Caco-2 (cell line): Measurements from ENCODE around the gene GPR83. TPM values are rescaled to one million over a fixed set of nuclear protein-coding genes. Genes with fewer than 3 reads are reported as not detected.

Experiments used
- BruUV-seq: library from RNA; stranded (reverse); fragments of 400-500 nt; replicated peaks from 2 replicates; lab custom pipeline; 2021; lab: Mats Ljungman, UMichigan
- CTCF ChIA-PET: fragments of 300-600 bp; sonication (Branson Sonifier 250); formaldehyde crosslinking; loops from one replicate; lab custom pipeline; 2022; ENCODE audit warnings: antibody characterized with exemption; lab: Charles Lee
- POLR2A ChIA-PET: fragments of 300-600 bp; sonication (Branson Sonifier 250); formaldehyde crosslinking; loops from one replicate; lab custom pipeline; 2022; ENCODE audit warnings: antibody characterized with exemption; lab: Charles Lee
- DNase-seq, 2 experiments: peaks; one replicate each; pipeline versions ENCODE4 v3.0.0 to v3.0.0-alpha.2; 2020 to 2022
- H3K27me3 ChIP-seq: replicated peaks from 2 replicates; pipeline ENCODE4 v1.6.0; 2011; ENCODE audit warnings: low read length; ENCODE audit not compliant: control insufficient read depth, insufficient read depth
- H3K36me3 ChIP-seq: 2 replicates; pipeline ENCODE4 v1.5.1; 2011; ENCODE audit warnings: low read length; ENCODE audit not compliant: control insufficient read depth, insufficient read depth
- H3K4me1 ChIP-seq: fragments of 250-450 bp; sonication (Bioruptor Pico); 2 replicates; pipeline ENCODE4 v1.5.1; 2020; ENCODE audit warnings: mild to moderate bottlenecking
- H3K4me3 ChIP-seq: 2 replicates; pipeline ENCODE4 v1.5.1; 2011; ENCODE audit warnings: low read depth, mild to moderate bottlenecking, control low read depth, low read length
- H3K9me3 ChIP-seq: fragments of 250-450 bp; sonication (Bioruptor Pico); 2 replicates; pipeline ENCODE4 v1.5.1; 2020; ENCODE audit warnings: mild to moderate bottlenecking, moderate library complexity
- H3K27ac Mint-ChIP-seq: one replicate; pipeline ENCODE4 v1.8.0; 2022; ENCODE audit warnings: mixed read lengths; ENCODE audit not compliant: unreplicated experiment
- H3K27me3 Mint-ChIP-seq: one replicate; pipeline ENCODE4 v1.8.0; 2022; ENCODE audit warnings: mixed read lengths; ENCODE audit not compliant: insufficient read depth, unreplicated experiment
- H3K36me3 Mint-ChIP-seq: one replicate; pipeline ENCODE4 v1.8.0; 2022; ENCODE audit warnings: mild to moderate bottlenecking, mixed read lengths; ENCODE audit not compliant: insufficient read depth, unreplicated experiment
- H3K4me1 Mint-ChIP-seq: one replicate; pipeline ENCODE4 v1.8.0; 2022; ENCODE audit warnings: low read depth, mixed read lengths; ENCODE audit not compliant: unreplicated experiment
- H3K4me3 Mint-ChIP-seq: one replicate; pipeline ENCODE4 v1.8.0; 2022; ENCODE audit warnings: mild to moderate bottlenecking, moderate library complexity, mixed read lengths; ENCODE audit not compliant: unreplicated experiment
- H3K9me3 Mint-ChIP-seq: one replicate; pipeline ENCODE4 v1.8.0; 2022; ENCODE audit warnings: mixed read lengths; ENCODE audit not compliant: unreplicated experiment
- CTCF ChIP-seq, 2 experiments: fragments of 200-600 bp in 1 of 2; IDR thresholded peaks; 1 replicate in 1 of 2; 2 replicates in 1 of 2; pipeline versions ENCODE4 v1.5.1 to v1.8.0; 2011 to 2022; ENCODE audit warnings: antibody characterized with exemption in 1 of 2, control low read depth in 1 of 2, inconsistent platforms in 1 of 2, low read depth in 1 of 2, low read length in 1 of 2, mild to moderate bottlenecking in 1 of 2, moderate library complexity in 1 of 2; ENCODE audit not compliant: insufficient read depth in 1 of 2, severe bottlenecking in 1 of 2, unreplicated experiment in 1 of 2
- intact Hi-C: fragments of 100-400 bp; cut with micrococcal nuclease; formaldehyde crosslinking; loops from one replicate; pipeline ENCODE4 v1.10.0; 2022; ENCODE audit not compliant: unreplicated experiment
- total RNA-seq: library from RNA; stranded (reverse); gene quantifications from 2 replicates; pipeline ENCODE4 v1.2.3, GENCODE V29; 2022

Gene GPR83
- total RNA-seq, 1 experiment from 2014 or later, result 2.7 TPM

- no peaks in the 10 kb centered on the region for H3K4me1 Mint-ChIP-seq
Measured at GRCh38 chr11:94330789-94331188, 70.4 kb downstream of the GPR83 start.

GRCh38 chr11:94329501-94329900 lies 71.7 kb downstream of the GPR83 start:
- Mint-ChIP-seq H3K27me3 (no peaks in the 10 kb centered on the region), H3K36me3 (no peaks in the 10 kb centered on the region), H3K4me3 (no peak overlapping the region), H3K27ac (no peak overlapping the region), H3K9me3 (no peaks in the 10 kb centered on the region), H3K4me1 (no peaks in the 10 kb centered on the region)
- CTCF ChIA-PET, result no interaction called here
- Histone ChIP-seq H3K9me3 (no peaks in the 10 kb centered on the region; the same call in 1 of the 2 replicates), H3K4me1 (no peaks in the 10 kb centered on the region), H3K27me3 (no peaks in the 10 kb centered on the region), H3K36me3 (no peaks in the 10 kb centered on the region), H3K4me3 (no peak overlapping the region)
- intact Hi-C loops, result loop anchor here (10.0 kb wide), 1 partner anchor 175 kb away; no protein-coding TSS in a partner anchor
- no peak for TF ChIP-seq CTCF (IDR thresholded peaks at IDR 0.05; ENCODE audit: insufficient read depth in 1 of 2, low read depth in 1 of 2, low read length in 1 of 2, severe bottlenecking in 1 of 2, unreplicated experiment in 1 of 2)
- no peak for DNase-seq
- POLR2A ChIA-PET, result no interaction called here
- BruUV-seq, result no TSS peak

More at GRCh38 chr11:94330789-94331188, 70.4 kb downstream of the GPR83 start:
- Histone ChIP-seq H3K4me1 (no peaks in the 10 kb centered on the region), H3K27me3 (no peaks in the 10 kb centered on the region), H3K4me3 (no peak overlapping the region), H3K36me3 (no peaks in the 10 kb centered on the region), H3K9me3 (no peaks in the 10 kb centered on the region)
- H3K9me3 Mint-ChIP-seq, result no peaks in the 10 kb centered on the region
- TF ChIP-seq CTCF (IDR thresholded peaks at IDR 0.05; ENCODE audit: insufficient read depth in 1 of 2, low read depth in 1 of 2, low read length in 1 of 2, severe bottlenecking in 1 of 2, unreplicated experiment in 1 of 2), result no peak
- DNase-seq, result no peak
- CTCF ChIA-PET, result no interaction called here
- no peaks in the 10 kb centered on the region for H3K27me3 Mint-ChIP-seq
- H3K27ac Mint-ChIP-seq, result no peak overlapping the region
- intact Hi-C loops, result no loop called here
- no peak overlapping the region for H3K4me3 Mint-ChIP-seq
- H3K36me3 Mint-ChIP-seq, result no peaks in the 10 kb centered on the region
- no TSS peak for BruUV-seq
- POLR2A ChIA-PET, result no interaction called here

GRCh38 chr11:94328587-94329080 lies 72.6 kb downstream of the GPR83 start:
- no TSS peak for BruUV-seq
- H3K36me3 Mint-ChIP-seq, result no peaks in the 10 kb centered on the region
- ChIA-PET POLR2A (no interaction called here), CTCF (no interaction called here)
- no peaks in the 10 kb centered on the region for H3K27me3 ChIP-seq
- H3K9me3 Mint-ChIP-seq, result no peaks in the 10 kb centered on the region
- H3K4me1 Mint-ChIP-seq, result no peaks in the 10 kb centered on the region
- TF ChIP-seq CTCF (IDR thresholded peaks at IDR 0.05; ENCODE audit: insufficient read depth in 1 of 2, low read depth in 1 of 2, low read length in 1 of 2, severe bottlenecking in 1 of 2, unreplicated experiment in 1 of 2), result no peak
- intact Hi-C loops, result loop anchor here (10.0 kb wide), 1 partner anchor 176 kb away; no protein-coding TSS in a partner anchor
- no peaks in the 10 kb centered on the region for H3K36me3 ChIP-seq
- DNase-seq, result no peak
- no peaks in the 10 kb centered on the region for H3K27me3 Mint-ChIP-seq
- H3K4me3 ChIP-seq, result no peak overlapping the region
- H3K27ac Mint-ChIP-seq, result no peak overlapping the region
- H3K9me3 ChIP-seq, result no peaks in the 10 kb centered on the region; the same call in 1 of the 2 replicates
- no peaks in the 10 kb centered on the region for H3K4me1 ChIP-seq
- H3K4me3 Mint-ChIP-seq, result no peak overlapping the region

Other genes starting within 250 kb of the GPR83 start
- gene IZUMO1R, start 96.8 kb downstream of the GPR83 start, total RNA-seq, result not detected in 2 replicates
- gene MRE11, start 92.4 kb upstream of the GPR83 start, total RNA-seq, result 64.8 and 80.0 TPM in 2 replicates
- 27.5 and 29.2 TPM in 2 replicates for gene ANKRD49, start 92.6 kb upstream of the GPR83 start, total RNA-seq
- not detected in 2 replicates for gene C11orf97, start 111.0 kb upstream of the GPR83 start, total RNA-seq
- 24.5 and 25.0 TPM in 2 replicates for gene FUT4, start 142.5 kb upstream of the GPR83 start, total RNA-seq
- 3.4 and 3.6 TPM in 2 replicates for gene PIWIL4, start 165.9 kb upstream of the GPR83 start, total RNA-seq